GM19455 (cell line): ENCODE data around the gene ZNF302.
A peak's percentile ranks its signal among the peaks of the same experiment; 100 is the strongest.

Source experiments
- ATAC-seq: cut with Tn5 transposase; IDR thresholded peaks from one replicate; pipeline ENCODE4 v1.9.1; 2021; ENCODE audit not compliant: unreplicated experiment

ZNF302 gene

DNA sequence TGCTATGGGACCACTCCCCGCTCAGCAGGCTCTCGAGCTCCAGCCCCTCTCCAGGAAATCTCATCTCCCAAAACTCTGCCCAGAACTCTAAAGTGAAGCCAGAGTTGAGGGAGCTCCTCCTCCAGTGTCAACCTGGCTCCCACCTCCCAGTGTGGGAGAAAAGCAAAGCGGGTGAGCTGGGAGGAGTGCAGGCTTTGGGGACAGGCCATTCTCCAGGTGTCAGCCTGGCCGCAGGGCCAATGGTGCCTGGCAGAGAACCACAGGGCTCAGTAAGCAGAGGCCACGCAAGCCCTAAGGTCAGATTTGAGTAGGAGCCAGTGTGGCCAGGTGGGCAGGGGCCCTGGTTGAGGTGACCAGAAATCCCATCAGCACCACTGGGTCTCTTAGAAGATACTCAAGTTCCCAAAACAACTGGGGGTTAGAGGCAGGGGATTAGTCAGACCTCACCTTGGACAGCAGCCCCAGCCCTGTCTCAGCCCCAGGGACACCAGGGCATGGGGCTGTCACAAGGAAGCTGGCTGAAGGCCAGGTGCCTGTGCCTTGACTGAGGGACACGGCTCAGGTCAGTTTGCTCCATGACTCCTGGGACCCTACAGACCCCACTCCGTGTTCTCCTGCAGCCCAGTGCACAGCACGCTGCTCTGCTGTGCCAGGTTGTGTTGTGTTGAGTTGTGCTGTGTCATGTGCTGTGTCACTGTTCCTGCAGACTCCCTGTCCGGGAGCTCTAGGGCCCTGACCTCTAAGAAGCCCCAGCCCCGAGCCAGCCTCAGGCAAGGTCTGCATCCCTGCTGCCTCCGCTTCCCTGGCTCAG, 53.7 kb downstream of the ZNF302 start:
- ATAC-seq = no peak

DNA sequence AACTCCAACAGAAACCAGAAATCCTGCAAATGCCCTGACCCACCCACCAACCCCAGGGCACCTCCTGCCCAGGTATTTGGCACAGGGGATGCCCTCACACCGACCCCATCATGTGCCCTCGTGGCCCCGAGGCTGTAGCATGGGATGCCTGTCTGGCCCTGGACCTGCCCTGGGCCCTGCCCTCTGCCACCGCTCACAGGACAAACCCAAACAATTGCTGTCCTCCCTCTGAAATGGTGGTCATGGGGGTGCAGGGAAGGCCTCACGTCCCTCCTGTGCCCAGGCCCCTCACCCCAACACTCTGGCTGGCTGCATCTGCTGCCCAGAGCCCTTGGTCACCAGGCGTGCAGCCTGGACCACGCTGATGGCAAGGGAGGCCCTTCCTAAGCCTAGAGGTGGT, 54.5 kb downstream of the ZNF302 start:
- no peak for ATAC-seq

DNA sequence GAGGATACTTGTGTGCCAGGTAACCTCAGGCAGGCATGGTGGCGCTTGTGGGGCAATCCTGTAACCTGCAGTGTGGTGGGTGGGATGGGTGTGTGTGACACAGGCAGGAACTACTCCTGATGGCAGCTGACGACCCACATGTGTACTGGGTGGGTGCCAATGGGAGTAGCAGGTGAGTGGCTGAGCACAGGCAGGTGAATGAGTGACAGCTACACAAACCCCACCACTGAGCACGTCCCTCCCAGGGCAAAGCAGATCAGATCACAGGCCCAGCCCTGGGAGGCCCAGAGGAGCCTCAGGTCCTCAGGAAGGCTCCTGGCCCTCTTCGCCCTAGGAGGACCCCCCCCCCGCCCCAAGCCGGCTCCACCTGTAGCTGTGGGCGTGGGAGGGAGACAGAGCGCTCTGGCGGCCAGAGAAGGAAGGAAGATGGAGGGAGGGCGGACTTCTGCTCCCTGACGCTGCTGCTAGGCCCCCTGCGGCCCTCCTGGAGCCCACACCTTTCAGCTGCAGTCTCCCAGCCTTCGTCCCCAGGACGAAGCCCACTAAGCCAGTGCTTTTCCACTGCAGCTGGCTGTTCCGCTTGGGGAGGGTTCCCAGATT, 55.2 kb downstream of the ZNF302 start:
- ATAC-seq = no peak

DNA sequence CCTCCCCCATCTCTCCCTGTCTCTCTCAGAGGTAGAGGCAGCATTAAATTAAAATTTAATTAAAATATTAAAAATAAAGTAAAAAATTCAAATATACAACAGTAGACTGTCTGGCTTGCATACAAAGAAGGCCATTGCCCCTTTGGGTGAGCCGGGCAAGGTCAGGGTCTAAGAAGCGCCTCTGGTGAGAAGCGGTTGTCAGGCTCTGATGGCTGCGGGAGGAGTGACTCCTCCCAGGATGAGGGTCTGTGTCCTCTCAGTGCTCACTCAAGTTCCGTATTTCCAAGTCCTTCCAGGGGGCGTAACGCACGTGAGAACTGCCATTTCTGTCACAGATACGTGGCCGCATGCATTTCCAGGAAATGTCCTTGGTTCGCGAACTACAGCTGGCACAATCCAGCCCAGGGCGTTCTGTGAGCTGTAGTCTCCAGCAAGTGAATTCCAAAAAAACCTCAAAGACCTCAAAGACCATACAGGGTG, 55.8 kb downstream of the ZNF302 start:
- ATAC-seq = peak; percentile 19

DNA sequence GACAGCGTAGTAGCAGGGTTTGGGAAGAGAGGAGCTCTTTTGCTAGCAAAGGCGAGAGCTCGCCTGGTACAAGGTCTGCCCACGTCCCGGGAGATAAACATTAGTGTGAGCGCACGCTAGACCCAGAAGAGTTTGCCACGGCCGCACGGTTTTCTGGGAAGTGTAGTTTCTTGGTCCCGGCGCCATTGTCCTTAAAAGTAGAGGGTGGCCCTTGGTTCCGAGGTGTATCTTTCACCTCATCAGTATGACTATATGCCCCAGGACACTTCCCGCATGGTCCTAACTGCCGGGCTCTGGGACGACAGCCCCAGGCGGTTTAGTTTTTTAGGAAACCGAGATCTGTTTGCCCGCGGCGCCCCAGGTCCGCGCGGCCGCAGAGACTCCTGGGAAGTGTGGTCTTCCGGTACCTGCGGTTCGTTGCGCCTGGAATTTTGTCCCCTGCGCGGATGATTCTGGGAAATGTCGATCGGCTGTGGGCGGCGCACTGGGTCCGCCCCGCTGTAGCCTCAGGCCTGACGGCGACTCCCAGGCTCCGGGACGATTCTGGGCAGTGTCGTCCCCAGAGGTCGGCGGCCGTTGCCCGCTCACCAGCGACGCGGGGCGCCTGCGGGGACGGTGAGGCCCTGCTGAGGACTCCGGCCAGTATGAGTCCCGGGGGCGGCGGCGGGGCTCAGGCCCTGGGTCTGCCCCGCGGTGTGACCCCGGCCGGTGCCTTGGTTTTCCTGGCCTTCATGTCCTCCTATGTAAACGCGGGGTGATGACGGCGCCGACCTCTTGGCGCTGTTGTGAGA, 56.5 kb downstream of the ZNF302 start, which contains the start of gene ZNF181:
Gene ZNF181 (plus strand): TSS at position 498 of the 791 bp plus-strand sequence. CDS start 795 bp downstream, outside the sequence.
- ATAC-seq = peak; percentile 67

DNA sequence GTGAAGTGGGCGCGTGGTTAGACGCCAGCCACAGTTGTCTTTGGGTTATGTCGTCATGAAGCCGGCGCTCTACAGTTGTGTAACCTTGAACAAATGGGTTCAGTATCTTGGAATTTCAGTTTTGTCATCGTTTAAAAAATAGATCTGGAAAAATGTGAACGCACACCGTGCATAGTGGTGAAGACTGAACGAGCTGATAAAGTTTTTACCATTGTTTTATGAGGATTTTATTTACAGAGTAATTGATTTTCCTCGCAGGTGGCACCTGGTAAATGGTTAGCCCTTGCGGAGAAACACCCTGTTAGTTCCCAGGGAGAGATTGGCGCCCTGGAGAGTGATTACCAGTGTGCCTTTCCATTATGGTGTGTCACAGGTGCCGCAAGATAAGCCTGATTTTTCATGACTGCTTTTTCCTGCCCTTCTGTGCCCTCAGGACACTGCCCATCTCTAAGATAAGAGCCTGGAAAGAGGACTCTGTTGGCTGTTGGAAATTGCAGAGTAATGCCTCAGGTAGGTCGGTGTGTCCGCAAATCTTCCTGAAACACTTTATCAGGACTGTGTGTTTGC, 57.1 kb downstream of the ZNF302 start:
- ATAC-seq = no peak
